ENCODE results near the gene TP53BP2.
"Not testable (repeated sequence)": the region's sequence is repeated elsewhere in the genome, so short reads cannot be mapped to it uniquely, and the experiment has no call there.

TP53BP2 gene

DNA sequence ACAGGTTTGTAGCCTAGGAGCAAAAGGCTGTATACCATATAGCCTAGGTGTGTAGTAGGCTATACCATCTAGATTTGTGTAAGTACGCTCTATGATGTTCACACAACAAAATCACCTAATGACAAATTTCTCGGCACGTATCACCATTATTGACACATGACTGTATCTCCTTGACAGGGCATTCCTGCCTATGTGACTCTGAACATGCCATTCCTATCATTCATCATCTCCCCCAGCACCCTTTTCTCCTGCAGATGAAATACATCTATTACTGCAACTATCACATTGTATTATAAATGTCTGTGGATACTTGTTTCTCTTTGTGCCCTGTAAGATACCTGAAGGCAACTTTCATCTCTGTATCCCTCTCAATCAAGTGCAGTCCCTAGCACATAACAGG, 29.9 kb downstream of the TP53BP2 start:
- Histone ChIP-seq H3K79me2 (ENCODE audit: control insufficient read depth, insufficient read depth, low read length, unreplicated experiment) (peaks cover 32% of the 10 kb centered on the region), H3K27me3 (ENCODE audit: insufficient read depth, low read length) (no peaks in the 10 kb centered on the region), H3K4me3 (ENCODE audit: low read depth, low read length) (0 out of 2 replicates have a peak overlapping the region, but pooled peaks have one; percentile 54), H3K36me3 (ENCODE audit: insufficient read depth, low read length) (no peaks in the 10 kb centered on the region), H3K4me1 (ENCODE audit: control insufficient read depth, insufficient read depth, low read length, unreplicated experiment) (peaks cover 36% of the 10 kb centered on the region), H2AFZ (ENCODE audit: low read length, unreplicated experiment) (no peak overlapping the region), H3K27ac (ENCODE audit: low read depth, low read length) (peak overlapping the region; percentile 65)

DNA sequence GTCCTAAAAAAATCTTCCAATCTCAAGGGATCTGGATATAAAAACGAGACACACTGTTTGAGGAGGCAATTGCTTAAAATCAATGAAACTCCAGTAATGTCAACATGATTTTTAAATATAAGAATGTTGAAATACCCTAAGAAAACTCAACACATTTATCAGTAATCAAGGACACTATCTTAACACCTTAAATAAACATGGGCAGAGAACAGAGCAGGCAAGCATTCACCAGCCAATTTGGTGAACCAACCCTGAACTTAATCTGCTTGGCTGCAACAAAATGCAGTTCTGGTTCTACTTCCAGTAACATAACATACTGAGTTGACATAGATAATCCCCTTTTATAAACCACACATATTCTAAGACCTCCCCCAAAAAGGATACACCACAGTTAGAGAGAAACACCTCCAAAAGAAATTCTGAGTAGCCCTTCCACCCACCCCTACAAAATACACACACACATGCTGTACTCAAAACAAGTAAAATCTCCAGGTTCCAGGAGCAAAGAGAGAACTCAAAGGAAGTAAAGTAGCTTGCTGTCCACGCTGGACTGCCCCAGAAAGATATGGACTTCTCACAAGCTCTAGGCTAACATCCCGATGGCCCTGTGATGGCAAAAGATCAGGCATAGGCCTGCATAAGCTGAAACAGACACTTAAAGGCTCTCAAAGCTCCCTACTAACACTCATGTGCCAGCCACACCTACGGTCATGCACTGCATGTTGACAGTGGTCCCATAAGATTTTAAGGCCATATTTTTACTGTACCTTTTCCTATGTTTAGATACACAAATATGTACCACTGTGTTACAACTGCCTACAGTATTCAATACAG, 30.5 kb downstream of the TP53BP2 start:
- peaks cover 26% of the 10 kb centered on the region for H3K79me2 ChIP-seq (ENCODE audit: control insufficient read depth, insufficient read depth, low read length, unreplicated experiment)
- H3K36me3 ChIP-seq (ENCODE audit: insufficient read depth, low read length), result no peaks in the 10 kb centered on the region
- H3K4me3 ChIP-seq (ENCODE audit: low read depth, low read length), result no peak overlapping the region
- no peaks in the 10 kb centered on the region for H3K27me3 ChIP-seq (ENCODE audit: insufficient read depth, low read length)
- H3K27ac ChIP-seq (ENCODE audit: low read depth, low read length), result peak overlapping the region; percentile 33
- peaks cover 36% of the 10 kb centered on the region for H3K4me1 ChIP-seq (ENCODE audit: control insufficient read depth, insufficient read depth, low read length, unreplicated experiment)
- no peak overlapping the region for H2AFZ ChIP-seq (ENCODE audit: low read length, unreplicated experiment)

DNA sequence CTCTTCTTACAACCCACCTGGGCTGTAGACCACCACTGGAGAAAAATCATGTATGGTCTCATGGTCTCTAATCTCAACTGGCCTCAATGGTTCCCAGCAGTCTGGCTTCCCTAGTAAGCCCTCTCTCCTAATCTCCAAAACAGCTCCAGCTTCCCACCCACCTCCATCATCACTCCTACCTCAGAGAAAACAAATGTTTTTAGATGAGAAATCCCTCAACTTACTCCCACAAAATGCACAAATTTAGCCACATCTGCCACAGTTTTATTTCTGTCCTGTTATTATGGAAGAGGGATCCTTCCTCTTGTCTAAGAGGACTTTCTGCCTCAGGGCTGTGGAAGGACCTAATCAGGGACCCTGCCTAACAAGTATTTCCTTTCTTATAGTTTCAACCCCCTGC, 32.1 kb downstream of the TP53BP2 start:
- H3K4me1 ChIP-seq (ENCODE audit: control insufficient read depth, insufficient read depth, low read length, unreplicated experiment), result peaks cover 33% of the 10 kb centered on the region
- H3K27ac ChIP-seq (ENCODE audit: low read depth, low read length), result no peak overlapping the region
- H3K27me3 ChIP-seq (ENCODE audit: insufficient read depth, low read length), result no peaks in the 10 kb centered on the region
- H3K4me3 ChIP-seq (ENCODE audit: low read depth, low read length), result no peak overlapping the region
- no peak overlapping the region for H2AFZ ChIP-seq (ENCODE audit: low read length, unreplicated experiment)
- H3K79me2 ChIP-seq (ENCODE audit: control insufficient read depth, insufficient read depth, low read length, unreplicated experiment), result peaks cover 19% of the 10 kb centered on the region
- H3K36me3 ChIP-seq (ENCODE audit: insufficient read depth, low read length), result no peaks in the 10 kb centered on the region

DNA sequence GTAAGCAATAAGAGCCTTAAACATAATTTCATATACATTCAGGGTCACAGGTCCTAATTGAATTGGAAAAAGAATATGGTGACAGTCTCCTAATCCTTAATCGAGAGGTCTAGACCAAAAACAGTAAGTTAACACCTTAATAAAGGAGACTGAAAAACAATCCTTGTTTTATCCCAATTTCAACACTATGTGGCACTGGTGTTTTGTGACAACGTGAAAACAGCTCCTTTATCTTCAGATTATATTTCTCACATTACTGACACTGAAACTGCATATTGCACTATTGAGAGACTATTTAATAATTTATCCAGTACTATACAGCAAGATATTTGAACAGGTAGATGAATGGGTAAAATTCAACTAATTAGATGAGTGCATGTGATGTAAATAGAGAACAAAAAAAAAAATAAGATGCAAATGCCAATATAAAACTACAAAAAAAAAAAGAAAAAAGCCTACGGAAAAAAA, 34.1 kb downstream of the TP53BP2 start:
- Histone ChIP-seq H3K4me3 (ENCODE audit: low read depth, low read length) (no peak overlapping the region), H3K79me2 (ENCODE audit: control insufficient read depth, insufficient read depth, low read length, unreplicated experiment) (peaks cover 18% of the 10 kb centered on the region), H3K4me1 (ENCODE audit: control insufficient read depth, insufficient read depth, low read length, unreplicated experiment) (peaks cover 29% of the 10 kb centered on the region), H3K27me3 (ENCODE audit: insufficient read depth, low read length) (no peaks in the 10 kb centered on the region), H3K27ac (ENCODE audit: low read depth, low read length) (no peak overlapping the region), H3K36me3 (ENCODE audit: insufficient read depth, low read length) (peaks cover 12% of the 10 kb centered on the region), H2AFZ (ENCODE audit: low read length, unreplicated experiment) (no peak overlapping the region)

DNA sequence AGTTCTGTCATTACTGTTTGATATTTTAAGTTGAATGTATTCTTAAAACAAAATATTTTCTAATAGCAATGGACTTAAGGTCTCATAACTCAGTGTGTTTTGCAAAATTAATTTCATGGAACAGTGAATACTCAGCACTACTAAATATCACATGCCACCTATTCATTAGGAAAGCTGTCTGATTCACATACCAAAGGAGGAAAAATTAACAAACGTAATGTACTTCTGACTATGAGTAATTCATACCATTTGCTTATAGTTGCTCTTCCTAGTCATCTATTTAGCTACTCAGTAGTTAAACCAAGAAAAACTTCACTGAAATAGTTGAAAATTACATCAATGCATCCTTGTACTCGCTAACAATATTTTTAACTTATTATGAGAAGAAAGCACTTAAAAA, 35.2 kb downstream of the TP53BP2 start:
- Histone ChIP-seq H3K36me3 (ENCODE audit: insufficient read depth, low read length) (peaks cover 19% of the 10 kb centered on the region), H2AFZ (ENCODE audit: low read length, unreplicated experiment) (no peak overlapping the region), H3K79me2 (ENCODE audit: control insufficient read depth, insufficient read depth, low read length, unreplicated experiment) (peaks cover 9% of the 10 kb centered on the region), H3K27ac (ENCODE audit: low read depth, low read length) (peak overlapping the region; percentile 6; the same call in 1 of the 2 replicates), H3K27me3 (ENCODE audit: insufficient read depth, low read length) (no peaks in the 10 kb centered on the region), H3K4me1 (ENCODE audit: control insufficient read depth, insufficient read depth, low read length, unreplicated experiment) (peaks cover 18% of the 10 kb centered on the region), H3K4me3 (ENCODE audit: low read depth, low read length) (no peak overlapping the region)

DNA sequence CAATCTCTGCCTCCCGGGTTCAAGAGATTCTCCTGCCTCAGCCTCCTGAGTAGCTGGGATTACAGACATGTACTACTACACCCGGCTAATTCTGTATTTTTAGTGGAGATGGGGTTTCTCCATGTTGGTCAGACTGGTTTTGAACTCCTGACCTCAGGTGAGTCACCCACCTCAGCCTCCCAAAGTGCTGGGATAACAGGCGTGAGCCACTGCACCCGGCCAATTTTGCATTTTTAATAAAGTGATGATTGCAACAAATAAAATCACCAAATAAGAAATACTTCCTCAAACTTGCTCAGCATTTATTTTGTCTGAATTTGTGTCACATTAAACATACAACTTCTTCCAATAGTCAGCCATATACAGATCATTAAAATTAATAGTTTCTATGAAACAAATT, 35.8 kb downstream of the TP53BP2 start:
- not testable (repeated sequence) for H3K27me3 ChIP-seq (ENCODE audit: insufficient read depth, low read length); H2AFZ ChIP-seq (ENCODE audit: low read length, unreplicated experiment); H3K79me2 ChIP-seq (ENCODE audit: control insufficient read depth, insufficient read depth, low read length, unreplicated experiment); H3K27ac ChIP-seq (ENCODE audit: low read depth, low read length); H3K4me3 ChIP-seq (ENCODE audit: low read depth, low read length)
- peaks cover 12% of the 10 kb centered on the region for H3K4me1 ChIP-seq (ENCODE audit: control insufficient read depth, insufficient read depth, low read length, unreplicated experiment)
- H3K36me3 ChIP-seq (ENCODE audit: insufficient read depth, low read length), result peaks cover 19% of the 10 kb centered on the region

DNA sequence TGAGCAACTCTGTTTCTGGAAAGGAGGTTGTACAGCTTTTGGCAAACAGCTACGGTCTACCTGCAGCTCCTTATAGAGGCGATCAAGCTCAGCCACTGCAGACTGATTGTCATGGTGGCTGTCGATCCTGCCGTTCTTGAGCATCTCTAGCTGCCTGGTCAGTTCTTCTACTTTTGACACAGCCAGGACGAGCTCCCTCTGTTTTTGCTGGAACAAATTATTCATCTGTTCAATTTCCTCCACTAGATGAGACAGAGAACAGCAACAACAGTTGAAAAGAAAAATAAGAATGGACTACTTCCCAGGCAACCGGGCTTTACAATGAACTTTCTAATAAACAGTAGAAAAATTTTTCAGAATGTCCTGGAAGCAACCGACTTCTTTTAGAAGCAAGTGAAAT, 42.5 kb downstream of the TP53BP2 start:
- H3K36me3 ChIP-seq (ENCODE audit: insufficient read depth, low read length), result peaks cover 44% of the 10 kb centered on the region

DNA sequence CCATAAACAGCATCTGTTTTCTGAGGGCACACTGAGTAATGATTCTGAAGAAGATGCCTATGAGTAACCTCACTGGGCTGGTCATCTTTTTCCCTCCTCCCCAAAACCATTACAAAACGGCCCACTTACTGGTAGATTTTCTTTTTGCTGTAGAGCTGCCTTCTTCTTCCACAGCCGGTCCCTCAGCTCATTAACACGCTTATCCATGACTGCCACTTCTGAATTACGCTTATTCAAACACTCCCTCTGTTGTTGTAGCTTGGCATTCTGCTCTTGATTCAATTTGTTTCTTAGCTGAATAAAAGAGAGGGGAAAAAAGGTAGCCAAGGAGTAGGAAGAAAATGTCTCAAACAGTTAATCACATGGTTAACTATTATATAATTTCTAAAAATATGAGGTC, 43.1 kb downstream of the TP53BP2 start:
- Histone ChIP-seq H3K79me2 (ENCODE audit: control insufficient read depth, insufficient read depth, low read length, unreplicated experiment) (no peaks in the 10 kb centered on the region), H3K36me3 (ENCODE audit: insufficient read depth, low read length) (peaks cover 46% of the 10 kb centered on the region), H3K4me3 (ENCODE audit: low read depth, low read length) (no peak overlapping the region), H3K27me3 (ENCODE audit: insufficient read depth, low read length) (no peaks in the 10 kb centered on the region), H3K27ac (ENCODE audit: low read depth, low read length) (no peak overlapping the region), H2AFZ (ENCODE audit: low read length, unreplicated experiment) (no peak overlapping the region), H3K4me1 (ENCODE audit: control insufficient read depth, insufficient read depth, low read length, unreplicated experiment) (no peaks in the 10 kb centered on the region)

More for the DNA sequence above, 42.5 kb downstream of the TP53BP2 start:
- H2AFZ ChIP-seq (ENCODE audit: low read length, unreplicated experiment), result no peak overlapping the region
- H3K27ac ChIP-seq (ENCODE audit: low read depth, low read length), result no peak overlapping the region
- no peaks in the 10 kb centered on the region for H3K79me2 ChIP-seq (ENCODE audit: control insufficient read depth, insufficient read depth, low read length, unreplicated experiment)
- H3K27me3 ChIP-seq (ENCODE audit: insufficient read depth, low read length), result no peaks in the 10 kb centered on the region
- H3K4me3 ChIP-seq (ENCODE audit: low read depth, low read length), result no peak overlapping the region
- no peaks in the 10 kb centered on the region for H3K4me1 ChIP-seq (ENCODE audit: control insufficient read depth, insufficient read depth, low read length, unreplicated experiment)

DNA sequence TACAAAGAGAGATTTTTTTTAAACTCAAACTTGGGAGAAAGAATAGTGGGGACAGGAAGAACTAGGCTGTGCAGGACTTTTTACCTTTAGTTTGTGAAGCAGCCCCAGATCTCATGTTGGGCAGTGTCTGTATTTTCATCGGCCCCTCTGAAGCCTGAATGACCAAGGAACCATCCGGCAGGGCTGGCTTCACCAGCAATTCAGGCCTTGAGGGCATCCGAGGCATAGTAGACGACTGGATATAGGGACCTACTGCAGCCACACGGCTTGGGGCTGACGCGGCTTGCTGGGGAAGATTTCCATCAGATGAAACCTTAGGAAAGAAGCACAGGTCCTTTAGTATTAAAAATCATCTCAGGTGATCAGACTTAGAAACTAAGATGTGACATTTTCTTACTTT, 43.7 kb downstream of the TP53BP2 start:
- no peaks in the 10 kb centered on the region for H3K27me3 ChIP-seq (ENCODE audit: insufficient read depth, low read length)
- H3K4me3 ChIP-seq (ENCODE audit: low read depth, low read length), result no peak overlapping the region
- peaks cover 42% of the 10 kb centered on the region for H3K36me3 ChIP-seq (ENCODE audit: insufficient read depth, low read length)
- no peaks in the 10 kb centered on the region for H3K79me2 ChIP-seq (ENCODE audit: control insufficient read depth, insufficient read depth, low read length, unreplicated experiment)
- H3K4me1 ChIP-seq (ENCODE audit: control insufficient read depth, insufficient read depth, low read length, unreplicated experiment), result no peaks in the 10 kb centered on the region
- H3K27ac ChIP-seq (ENCODE audit: low read depth, low read length), result no peak overlapping the region
- H2AFZ ChIP-seq (ENCODE audit: low read length, unreplicated experiment), result no peak overlapping the region

DNA sequence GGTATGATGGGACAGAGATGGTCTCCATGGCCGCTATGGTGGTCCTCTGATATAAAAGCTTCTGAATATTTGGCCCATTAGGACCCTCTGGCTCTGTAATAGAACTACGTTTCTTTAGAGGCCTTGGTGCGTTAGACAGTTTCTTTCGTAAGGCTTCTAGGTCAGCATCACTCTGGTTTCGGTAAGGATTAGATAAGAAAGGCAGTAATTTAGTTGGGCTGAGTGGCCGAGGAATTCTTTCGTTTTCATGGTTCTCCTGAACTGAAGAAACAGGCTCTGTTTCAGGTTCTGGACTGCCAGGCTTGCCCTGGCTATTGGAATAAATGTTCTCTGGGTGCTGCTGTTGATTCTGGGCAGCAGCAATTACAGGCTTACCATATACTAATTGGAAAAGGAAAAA, 49.5 kb downstream of the TP53BP2 start:
- peaks cover 42% of the 10 kb centered on the region for H3K36me3 ChIP-seq (ENCODE audit: insufficient read depth, low read length)

More for the DNA sequence above, 49.5 kb downstream of the TP53BP2 start:
- Histone ChIP-seq H3K4me3 (ENCODE audit: low read depth, low read length) (no peak overlapping the region), H2AFZ (ENCODE audit: low read length, unreplicated experiment) (no peak overlapping the region), H3K79me2 (ENCODE audit: control insufficient read depth, insufficient read depth, low read length, unreplicated experiment) (no peaks in the 10 kb centered on the region), H3K27ac (ENCODE audit: low read depth, low read length) (no peak overlapping the region), H3K27me3 (ENCODE audit: insufficient read depth, low read length) (no peaks in the 10 kb centered on the region), H3K4me1 (ENCODE audit: control insufficient read depth, insufficient read depth, low read length, unreplicated experiment) (no peaks in the 10 kb centered on the region)

Measured in ACC112 (cell line).